ENCODE measurements around the gene CHAT.

CHAT gene

GRCh38 chr10:49690698-49691356, 77.0 kb downstream of the CHAT start:
- Histone ChIP-seq H3K36me3 (ENCODE audit: control insufficient read depth in 2 of 2, insufficient read depth in 1 of 2, low read length in 2 of 2) (no peaks in the 10 kb centered on the region), H3K4me3 (ENCODE audit: low read depth, low read length) (no peak overlapping the region), H3K4me1 (ENCODE audit: control insufficient read depth, insufficient read depth, low read length) (no peaks in the 10 kb centered on the region), H3K9me3 (ENCODE audit: control insufficient read depth, insufficient read depth, low read depth, low read length) (no peaks in the 10 kb centered on the region), H3K27ac (ENCODE audit: extremely low read depth, low read depth, low read length) (no peak overlapping the region)
- TF ChIP-seq GLIS1 (tag by site-specific recombination; IDR thresholded peaks at IDR 0.05) (peak; percentile 61), ZNF280D (tag by site-specific recombination; IDR thresholded peaks at IDR 0.05) (no peak)
- CTCF ChIA-PET: no interaction called here
- POLR2A ChIA-PET: no interaction called here

DNA sequence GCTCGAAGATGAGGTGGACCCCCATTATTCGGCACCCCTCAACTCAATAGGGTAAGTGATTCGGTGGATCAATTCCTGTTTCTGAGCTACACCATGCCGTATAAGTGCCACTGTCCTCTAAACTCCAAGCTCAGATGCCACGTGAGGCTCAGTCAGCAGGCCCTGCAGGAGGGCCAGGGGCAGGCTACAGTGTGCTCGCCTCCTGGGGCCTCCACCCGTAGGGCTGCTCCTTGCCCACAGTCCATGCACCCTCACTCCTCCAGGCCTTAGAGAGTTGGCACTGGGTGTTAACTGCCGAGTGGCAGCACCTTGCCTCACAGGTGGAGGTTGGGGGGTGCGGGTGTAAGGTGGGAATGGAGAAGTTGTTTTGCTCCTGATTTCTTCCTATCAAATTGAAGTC, 77.8 kb downstream of the CHAT start:
- POLR2A ChIA-PET: no interaction called here
- TF ChIP-seq ZNF302 (tag by site-specific recombination; IDR thresholded peaks at IDR 0.05; ENCODE audit: low read depth) (no peak), ZBTB8A (tag by site-specific recombination; IDR thresholded peaks at IDR 0.05) (no peak), OVOL3 (tag by site-specific recombination; IDR thresholded peaks at IDR 0.05) (no peak), ZNF785 (tag by site-specific recombination; IDR thresholded peaks at IDR 0.05) (no peak), ZFP41 (tag by site-specific recombination; IDR thresholded peaks at IDR 0.05; ENCODE audit: borderline replicate concordance) (no peak), ZNF132 (tag by site-specific recombination; IDR thresholded peaks at IDR 0.05; ENCODE audit: borderline replicate concordance) (no peak), YY2 (tag by site-specific recombination; IDR thresholded peaks at IDR 0.05) (no peak)
- TF ChIP-seq, protein P1, sequence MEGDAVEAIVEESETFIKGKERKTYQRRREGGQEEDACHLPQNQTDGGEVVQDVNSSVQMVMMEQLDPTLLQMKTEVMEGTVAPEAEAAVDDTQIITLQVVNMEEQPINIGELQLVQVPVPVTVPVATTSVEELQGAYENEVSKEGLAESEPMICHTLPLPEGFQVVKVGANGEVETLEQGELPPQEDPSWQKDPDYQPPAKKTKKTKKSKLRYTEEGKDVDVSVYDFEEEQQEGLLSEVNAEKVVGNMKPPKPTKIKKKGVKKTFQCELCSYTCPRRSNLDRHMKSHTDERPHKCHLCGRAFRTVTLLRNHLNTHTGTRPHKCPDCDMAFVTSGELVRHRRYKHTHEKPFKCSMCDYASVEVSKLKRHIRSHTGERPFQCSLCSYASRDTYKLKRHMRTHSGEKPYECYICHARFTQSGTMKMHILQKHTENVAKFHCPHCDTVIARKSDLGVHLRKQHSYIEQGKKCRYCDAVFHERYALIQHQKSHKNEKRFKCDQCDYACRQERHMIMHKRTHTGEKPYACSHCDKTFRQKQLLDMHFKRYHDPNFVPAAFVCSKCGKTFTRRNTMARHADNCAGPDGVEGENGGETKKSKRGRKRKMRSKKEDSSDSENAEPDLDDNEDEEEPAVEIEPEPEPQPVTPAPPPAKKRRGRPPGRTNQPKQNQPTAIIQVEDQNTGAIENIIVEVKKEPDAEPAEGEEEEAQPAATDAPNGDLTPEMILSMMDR (tag by site-specific recombination; IDR thresholded peaks at IDR 0.05): no peak
- TF ChIP-seq, protein P2, sequence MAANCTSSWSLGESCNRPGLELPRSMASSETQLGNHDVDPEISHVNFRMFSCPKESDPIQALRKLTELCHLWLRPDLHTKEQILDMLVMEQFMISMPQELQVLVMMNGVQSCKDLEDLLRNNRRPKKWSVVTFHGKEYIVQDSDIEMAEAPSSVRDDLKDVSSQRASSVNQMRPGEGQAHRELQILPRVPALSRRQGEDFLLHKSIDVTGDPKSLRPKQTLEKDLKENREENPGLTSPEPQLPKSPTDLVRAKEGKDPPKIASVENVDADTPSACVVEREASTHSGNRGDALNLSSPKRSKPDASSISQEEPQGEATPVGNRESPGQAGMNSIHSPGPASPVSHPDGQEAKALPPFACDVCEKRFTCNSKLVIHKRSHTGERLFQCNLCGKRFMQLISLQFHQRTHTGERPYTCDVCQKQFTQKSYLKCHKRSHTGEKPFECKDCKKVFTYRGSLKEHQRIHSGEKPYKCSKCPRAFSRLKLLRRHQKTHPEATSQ (tag by site-specific recombination; IDR thresholded peaks at IDR 0.05): no peak
- Histone ChIP-seq H3K27ac (ENCODE audit: extremely low read depth, low read depth, low read length) (no peak overlapping the region), H3K4me3 (ENCODE audit: low read depth, low read length) (no peak overlapping the region), H3K4me1 (ENCODE audit: control insufficient read depth, insufficient read depth, low read length) (no peaks in the 10 kb centered on the region), H3K36me3 (ENCODE audit: control insufficient read depth in 2 of 2, insufficient read depth in 1 of 2, low read length in 2 of 2) (no peaks in the 10 kb centered on the region), H3K9me3 (ENCODE audit: control insufficient read depth, insufficient read depth, low read depth, low read length) (no peaks in the 10 kb centered on the region)
- CTCF ChIA-PET: no interaction called here

DNA sequence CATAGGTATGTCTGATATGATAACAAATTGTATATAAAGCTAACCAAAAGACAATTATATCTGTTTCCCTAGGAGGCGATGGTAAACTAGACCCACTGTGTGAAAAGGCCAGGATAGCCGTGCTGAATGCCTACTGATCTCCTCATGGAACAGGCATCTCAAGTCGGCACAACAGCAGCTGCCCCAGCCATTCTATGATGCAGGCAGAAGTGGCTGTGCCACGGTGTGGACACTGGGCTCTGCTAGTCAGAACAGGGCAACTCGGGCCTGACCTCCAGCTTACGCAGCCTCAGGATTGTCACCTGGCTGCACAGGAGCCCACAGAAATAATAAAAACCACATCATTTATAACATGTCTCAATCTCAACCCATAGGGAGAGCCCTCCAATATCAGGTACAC, 80.6 kb downstream of the CHAT start:
- ChIA-PET POLR2A (no interaction called here), CTCF (no interaction called here)
- no peaks in the 10 kb centered on the region for H3K36me3 ChIP-seq (ENCODE audit: control insufficient read depth in 2 of 2, insufficient read depth in 1 of 2, low read length in 2 of 2)
- no peaks in the 10 kb centered on the region for H3K9me3 ChIP-seq (ENCODE audit: control insufficient read depth, insufficient read depth, low read depth, low read length)
- no peak for TF ChIP-seq ZNF571 (tag by site-specific recombination; IDR thresholded peaks at IDR 0.05)
- TF ChIP-seq ZNF560 (tag by site-specific recombination; IDR thresholded peaks at IDR 0.05; ENCODE audit: borderline replicate concordance): no peak
- no peak for TF ChIP-seq ZBTB48 (tag by site-specific recombination; IDR thresholded peaks at IDR 0.05)
- no peak for TF ChIP-seq ZBTB21 (tag by site-specific recombination; IDR thresholded peaks at IDR 0.05)
- TF ChIP-seq SP3 (tag by site-specific recombination; IDR thresholded peaks at IDR 0.05): no peak
- no peak for TF ChIP-seq GFI1B (tag by site-specific recombination; IDR thresholded peaks at IDR 0.05)
- TF ChIP-seq MYNN (tag by site-specific recombination; IDR thresholded peaks at IDR 0.05; ENCODE audit: borderline replicate concordance): no peak
- no peak for TF ChIP-seq ZNF341 (tag by site-specific recombination; IDR thresholded peaks at IDR 0.05; ENCODE audit: low read depth)
- no peak for TF ChIP-seq ZNF404 (tag by site-specific recombination; IDR thresholded peaks at IDR 0.05)
- no peak overlapping the region for H3K4me3 ChIP-seq (ENCODE audit: low read depth, low read length)
- no peak overlapping the region for H3K27ac ChIP-seq (ENCODE audit: extremely low read depth, low read depth, low read length)
- no peaks in the 10 kb centered on the region for H3K4me1 ChIP-seq (ENCODE audit: control insufficient read depth, insufficient read depth, low read length)
